ENCODE measurements around the gene UBTF. TPM values are rescaled to one million over a fixed set of nuclear protein-coding genes. Genes with fewer than 3 reads are reported as not detected.

Gene UBTF
- total and polyA plus RNA-seq, 9 of the 15 experiments (the other 6 are each of a cell fraction or from before 2014, with no cell fraction given), result 1.2 to 113 (median 83.6) TPM

- TF ChIP-seq IFI16 (CRISPR knock-in tag; IDR thresholded peaks at IDR 0.05), result no peak
- TF ChIP-seq THRA (IDR thresholded peaks at IDR 0.05), result no peak
- no peak for TF ChIP-seq GTF2A2 (tag; IDR thresholded peaks at IDR 0.05)
- no peak for TF ChIP-seq RBBP5 (IDR thresholded peaks at IDR 0.05; ENCODE audit: borderline replicate concordance, insufficient read depth, low read length, poor library complexity, severe bottlenecking)
- TF ChIP-seq RBM14 (IDR thresholded peaks at IDR 0.05; ENCODE audit: borderline replicate concordance, insufficient read depth, low read depth, low read length), result no peak
- TF ChIP-seq ATF3 (IDR thresholded peaks at IDR 0.05), result no peak
- no peak for TF ChIP-seq ATF3 (CRISPR knock-in tag; conservative IDR thresholded peaks at IDR 0.05)
- no peak for TF ChIP-seq NELFE (IDR thresholded peaks at IDR 0.05; ENCODE audit: insufficient read depth, insufficient read length)
- TF ChIP-seq POLR2A (conservative IDR thresholded peaks at IDR 0.05), result 0 out of 2 replicates have a peak, but pooled peaks have one; percentile 17
- no peak for TF ChIP-seq ATF4 (CRISPR knock-in tag; IDR thresholded peaks at IDR 0.05)
- no peak for TF ChIP-seq CHCHD3 (CRISPR knock-in tag; IDR thresholded peaks at IDR 0.05)
- TF ChIP-seq RAD51 (IDR thresholded peaks at IDR 0.05; ENCODE audit: borderline replicate concordance, low read depth), result no peak
- no peak for TF ChIP-seq LCOR (CRISPR knock-in tag; IDR thresholded peaks at IDR 0.05)
- TF ChIP-seq TAF9B (IDR thresholded peaks at IDR 0.05; ENCODE audit: partially characterized antibody), result no peak
- no peak for TF ChIP-seq ATF6 (CRISPR knock-in tag; IDR thresholded peaks at IDR 0.05)
- no peak for TF ChIP-seq ARHGAP35 (IDR thresholded peaks at IDR 0.05; ENCODE audit: partially characterized antibody)
- TF ChIP-seq ZNF121 (CRISPR knock-in tag; conservative IDR thresholded peaks at IDR 0.05), result no peak
- 0 out of 2 replicates have a peak, but pooled peaks have one; percentile 2 for TF ChIP-seq L3MBTL2 (IDR thresholded peaks at IDR 0.05)
- no peak for TF ChIP-seq RBM17 (IDR thresholded peaks at IDR 0.05; ENCODE audit: borderline replicate concordance, low read depth, low read length)
- TF ChIP-seq PYGO2 (tag; IDR thresholded peaks at IDR 0.05), result no peak
- 0 out of 2 replicates have a peak, but pooled peaks have one; percentile 6 for TF ChIP-seq DPF2 (IDR thresholded peaks at IDR 0.05)
- TF ChIP-seq MXD1 (CRISPR knock-in tag; IDR thresholded peaks at IDR 0.05; ENCODE audit: borderline replicate concordance, poor library complexity, severe bottlenecking), result no peak
- TF ChIP-seq DMBX1 (CRISPR knock-in tag; IDR thresholded peaks at IDR 0.05; ENCODE audit: borderline replicate concordance), result no peak
Observed at GRCh38 chr17:44198721-44199552, 20.5 kb downstream of the UBTF start (continued).

All from K562 (cell line).